VCaP (cell line): Measurements from ENCODE around the gene ACTG1.
A peak's percentile ranks its signal among the peaks of the same experiment; 100 is the strongest.

ENCODE experiments used
- H3K27ac ChIP-seq: fragments of 450-650 bp; 2 replicates; pipeline ENCODE4 v1.5.1; 2017
- CTCF ChIP-seq: fragments of 450-650 bp; conservative IDR thresholded peaks from 2 replicates; pipeline ENCODE4 v1.5.1; 2017; ENCODE audit warnings: mild to moderate bottlenecking, moderate library complexity

Gene ACTG1

GRCh38 chr17:81509972-81510784, 2.4 kb downstream of the ACTG1 start:
- no peak for TF ChIP-seq CTCF
- H3K27ac ChIP-seq = peak overlapping the region; percentile 100

- peak overlapping the region; percentile 100 for H3K27ac ChIP-seq
- TF ChIP-seq CTCF = no peak
Observed at GRCh38 chr17:81509207-81509971, 3.2 kb downstream of the ACTG1 start.

- H3K27ac ChIP-seq = peak overlapping the region; percentile 100
- TF ChIP-seq CTCF = no peak
Observed at GRCh38 chr17:81508639-81509206, 3.9 kb downstream of the ACTG1 start.

- TF ChIP-seq CTCF = no peak
- no peak overlapping the region for H3K27ac ChIP-seq
Observed at GRCh38 chr17:81503619-81504018, 9.0 kb downstream of the ACTG1 start.

- no peak for TF ChIP-seq CTCF
Observed at GRCh38 chr17:81502471-81503017, 10.1 kb downstream of the ACTG1 start.

GRCh38 chr17:81500047-81500446, 12.6 kb downstream of the ACTG1 start:
- peak overlapping the region; percentile 45 for H3K27ac ChIP-seq
- TF ChIP-seq CTCF = no peak

More at GRCh38 chr17:81502471-81503017, 10.1 kb downstream of the ACTG1 start:
- H3K27ac ChIP-seq = no peak overlapping the region

GRCh38 chr17:81499601-81499970, 13.0 kb downstream of the ACTG1 start:
- TF ChIP-seq CTCF = no peak
- H3K27ac ChIP-seq = peak overlapping the region; percentile 45
